ENCODE data around the gene TSNAX. TPM values are rescaled to one million over a fixed set of nuclear protein-coding genes. Genes with fewer than 3 reads are reported as not detected.

Gene TSNAX
- total and polyA plus RNA-seq, 9 of the 15 experiments (the other 6 are each of a cell fraction or from before 2014, with no cell fraction given), result 33.8 to 102 (median 61.2) TPM

- Histone ChIP-seq H4K20me1 (replicated peaks; ENCODE audit: control insufficient read depth, insufficient read depth, low read length) (no peaks in the 10 kb centered on the region), H3K36me3 (ENCODE audit: control insufficient read depth, insufficient read depth, low read length) (no peaks in the 10 kb centered on the region), H3K79me2 (ENCODE audit: control insufficient read depth, insufficient read depth, low read length) (no peaks in the 10 kb centered on the region), H3K4me1 (replicated peaks in 1 of 2; ENCODE audit: control insufficient read depth in 2 of 2, insufficient read depth in 2 of 2, low read length in 2 of 2) (peaks cover 0 to 9% of the 10 kb centered on the region in 2 experiments; a peak in 3 of 5 replicates), H3K9me1 (ENCODE audit: control insufficient read depth, insufficient read depth, low read length) (no peaks in the 10 kb centered on the region), H2AFZ (ENCODE audit: low read depth, low read length) (no peak overlapping the region), H3K9me3 (replicated peaks; ENCODE audit: control insufficient read depth, insufficient read depth, low read depth, low read length) (no peaks in the 10 kb centered on the region), H3K27ac (ENCODE audit: extremely low read depth, low read depth, low read length) (no peak overlapping the region), H3K9ac (ENCODE audit: insufficient read depth in 1 of 2, low read depth in 2 of 2, low read length in 2 of 2) (no peak overlapping the region), H3K27me3 (ENCODE audit: control insufficient read depth in 2 of 2, insufficient read depth in 2 of 2, low read length in 2 of 2) (no peaks in the 10 kb centered on the region), H3K4me2 (ENCODE audit: insufficient read depth, low read length) (no peak overlapping the region), H3K4me3 (no peak overlapping the region)
- in situ Hi-C loops (cut with MboI) (no loop called here), intact Hi-C loops (cut with micrococcal nuclease) (no loop called here)
- WGBS (ENCODE audit: insufficient coverage, low coverage, missing lambda C conversion rate), result 75% methylated on average over 9 of the region's 11 CpGs
- BruUV-seq (replicated peaks), result no TSS peak
- DNase-seq (ENCODE audit: extremely low read depth in 1 of 4, low spot score in 3 of 4), result no peak
- no peak for TF ChIP-seq ARID4B (CRISPR knock-in tag; IDR thresholded peaks at IDR 0.05)
- no peak for TF ChIP-seq PTRF (tag; IDR thresholded peaks at IDR 0.05)
- TF ChIP-seq SIN3B (IDR thresholded peaks at IDR 0.05; ENCODE audit: low read depth), result no peak
- TF ChIP-seq EGR1 (conservative IDR thresholded peaks at IDR 0.05), result no peak
- no peak for TF ChIP-seq E2F4 (CRISPR knock-in tag; IDR thresholded peaks at IDR 0.05; ENCODE audit: low read depth)
- no peak for TF ChIP-seq JUNB (CRISPR knock-in tag; conservative IDR thresholded peaks at IDR 0.05)
- no peak for TF ChIP-seq HOMEZ (CRISPR knock-in tag; IDR thresholded peaks at IDR 0.05)
- TF ChIP-seq SIN3A (IDR thresholded peaks at IDR 0.05; ENCODE audit: borderline replicate concordance in 2 of 2, control insufficient read depth in 1 of 2, low read depth in 2 of 2, low read length in 2 of 2), result no peak
- no peak for TF ChIP-seq ZNF253 (CRISPR knock-in tag; conservative IDR thresholded peaks at IDR 0.05)
- no peak for TF ChIP-seq ZNF780A (CRISPR knock-in tag; IDR thresholded peaks at IDR 0.05)
- no peak for TF ChIP-seq MED1 (CRISPR knock-in tag; IDR thresholded peaks at IDR 0.05; ENCODE audit: borderline replicate concordance)
- TF ChIP-seq RBM25 (IDR thresholded peaks at IDR 0.05; ENCODE audit: low read depth, low read length, severe bottlenecking), result no peak
- TF ChIP-seq PML (IDR thresholded peaks at IDR 0.05; ENCODE audit: low read length), result no peak
- ChIA-PET POLR2A (interaction anchor here (0.6 to 2.2 kb wide), 3 partner anchors 11 to 18 kb away, joined by 3 to 7 read pairs (median 3); no protein-coding TSS in a partner anchor), CTCF (ENCODE audit: low intra/inter-chr PET ratio) (no interaction called here)
- FAIRE-seq, result no peak
- ATAC-seq, result no peak; the same call in 2 of the 3 replicates
These were observed 48.6 kb downstream of the TSNAX start for GRCh38 chr1:231576804-231577718.
